DOHH2 (cell line): ENCODE results near the gene SLC35F1.

ENCODE experiments used
- EZH2phosphoT487 ChIP-seq: fragments of 200-600 bp; sonication (generic); IDR thresholded peaks from 2 replicates; pipeline ENCODE4 v1.6.1; 2017; ENCODE audit warnings: borderline replicate concordance, mild to moderate bottlenecking, antibody characterized with exemption, low read length, moderate library complexity, mixed read lengths
- TF ChIP-seq, protein P1 (sequence below): fragments of 200-600 bp; sonication (generic); IDR thresholded peaks from one replicate; pipeline ENCODE4 v1.5.1; 2014; ENCODE audit warnings: antibody characterized with exemption, mild to moderate bottlenecking, low read depth, low read length; ENCODE audit not compliant: poor library complexity, severe bottlenecking

DNA sequence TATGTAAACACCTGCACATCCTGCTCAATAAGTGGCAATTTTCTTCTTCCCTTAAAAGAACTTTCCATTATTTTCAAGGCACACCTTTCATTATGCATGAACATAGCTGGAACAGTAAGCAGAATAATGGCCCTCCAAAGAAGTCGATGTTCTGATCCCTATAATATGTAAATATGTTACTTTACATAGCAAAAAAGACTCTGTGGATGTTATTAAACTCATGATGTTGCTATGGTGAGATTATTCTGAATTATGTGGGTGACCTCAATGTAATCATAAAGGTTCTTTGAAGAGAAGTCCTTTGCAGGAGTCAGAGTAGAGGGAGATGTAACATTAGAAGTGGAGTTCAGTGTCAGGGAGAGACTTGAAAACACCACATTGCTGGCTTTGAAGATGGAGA lies 341.1 kb downstream of the SLC35F1 start:
- TF ChIP-seq, protein P1, sequence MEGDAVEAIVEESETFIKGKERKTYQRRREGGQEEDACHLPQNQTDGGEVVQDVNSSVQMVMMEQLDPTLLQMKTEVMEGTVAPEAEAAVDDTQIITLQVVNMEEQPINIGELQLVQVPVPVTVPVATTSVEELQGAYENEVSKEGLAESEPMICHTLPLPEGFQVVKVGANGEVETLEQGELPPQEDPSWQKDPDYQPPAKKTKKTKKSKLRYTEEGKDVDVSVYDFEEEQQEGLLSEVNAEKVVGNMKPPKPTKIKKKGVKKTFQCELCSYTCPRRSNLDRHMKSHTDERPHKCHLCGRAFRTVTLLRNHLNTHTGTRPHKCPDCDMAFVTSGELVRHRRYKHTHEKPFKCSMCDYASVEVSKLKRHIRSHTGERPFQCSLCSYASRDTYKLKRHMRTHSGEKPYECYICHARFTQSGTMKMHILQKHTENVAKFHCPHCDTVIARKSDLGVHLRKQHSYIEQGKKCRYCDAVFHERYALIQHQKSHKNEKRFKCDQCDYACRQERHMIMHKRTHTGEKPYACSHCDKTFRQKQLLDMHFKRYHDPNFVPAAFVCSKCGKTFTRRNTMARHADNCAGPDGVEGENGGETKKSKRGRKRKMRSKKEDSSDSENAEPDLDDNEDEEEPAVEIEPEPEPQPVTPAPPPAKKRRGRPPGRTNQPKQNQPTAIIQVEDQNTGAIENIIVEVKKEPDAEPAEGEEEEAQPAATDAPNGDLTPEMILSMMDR = no peak
- no peak for TF ChIP-seq EZH2phosphoT487
